Muscle layer of colon (tissue), 2 donors: ENCODE measurements around the gene ETHE1.
A peak's percentile ranks its signal among the peaks of the same experiment; 100 is the strongest.
"Not testable (repeated sequence)": the region's sequence is repeated elsewhere in the genome, so short reads cannot be mapped to it uniquely, and the experiment has no call there.

Experiments used
- H3K27ac ChIP-seq: one replicate; pipeline ENCODE4 v1.7.0; 2013; ENCODE audit warnings: low read depth, mild to moderate bottlenecking, low read length, moderate library complexity
- H3K27me3 ChIP-seq, 2 donors: one replicate each; pipeline ENCODE4 v1.7.0; 2013; ENCODE audit warnings: low read length in 2 of 2, mild to moderate bottlenecking in 2 of 2; ENCODE audit not compliant: insufficient read depth in 2 of 2, control insufficient read depth in 1 of 2
- H3K36me3 ChIP-seq: one replicate; pipeline ENCODE4 v1.7.0; 2013; ENCODE audit warnings: mild to moderate bottlenecking, low read length; ENCODE audit not compliant: insufficient read depth
- H3K4me1 ChIP-seq: one replicate; pipeline ENCODE4 v1.7.0; 2013; ENCODE audit warnings: mild to moderate bottlenecking, low read length; ENCODE audit not compliant: insufficient read depth
- H3K4me3 ChIP-seq, 2 donors: one replicate each; pipeline ENCODE4 v1.7.0; 2013; ENCODE audit warnings: low read length in 2 of 2, low read depth in 1 of 2, mild to moderate bottlenecking in 1 of 2, moderate library complexity in 1 of 2
- H3K9ac ChIP-seq: one replicate; pipeline ENCODE4 v1.7.0; 2013; ENCODE audit warnings: low read length
- H3K9me3 ChIP-seq: one replicate; pipeline ENCODE4 v1.7.0; 2013; ENCODE audit warnings: mild to moderate bottlenecking, low read length
- donor health status: abdominal sarcoma.
- donor health status: Adenocarcinoma of cecum.

Gene ETHE1

GRCh38 chr19:43532962-43533545 is 6.1 kb upstream of the ETHE1 start, which contains the start of gene ZNF575:
Gene ZNF575, plus strand, starts transcription at chr19:43533188. Its CDS starts 1,235 bp downstream, at chr19:43534423.
- Histone ChIP-seq H3K27me3 (no peaks in the 10 kb centered on the region), H3K4me1 (peaks cover 23% of the 10 kb centered on the region), H3K27ac (peak within 1 kb of the TSS; percentile 96), H3K9me3 (no peaks in the 10 kb centered on the region), H3K4me3 (peak within 1 kb of the TSS; percentile 59 to 96), H3K36me3 (no peaks in the 10 kb centered on the region), H3K9ac (peak within 1 kb of the TSS; percentile 23)

- Histone ChIP-seq H3K36me3 (no peaks in the 10 kb centered on the region), H3K27me3 (no peaks in the 10 kb centered on the region), H3K27ac (peak overlapping the region; percentile 96), H3K4me1 (peaks cover 25% of the 10 kb centered on the region), H3K9ac (peak overlapping the region; percentile 23), H3K9me3 (no peaks in the 10 kb centered on the region), H3K4me3 (peak overlapping the region; percentile 59 to 96)
These were observed 5.6 kb upstream of the ETHE1 start for GRCh38 chr19:43532571-43532961.

GRCh38 chr19:43527860-43528622 is 1.0 kb upstream of the ETHE1 start:
- Histone ChIP-seq H3K4me3 (peak overlapping the region in 1 of 2 donors; percentile 84), H3K4me1 (peaks cover 27% of the 10 kb centered on the region), H3K9ac (no peak overlapping the region), H3K9me3 (no peaks in the 10 kb centered on the region), H3K36me3 (no peaks in the 10 kb centered on the region), H3K27me3 (no peaks in the 10 kb centered on the region), H3K27ac (peak overlapping the region; percentile 10)

DNA sequence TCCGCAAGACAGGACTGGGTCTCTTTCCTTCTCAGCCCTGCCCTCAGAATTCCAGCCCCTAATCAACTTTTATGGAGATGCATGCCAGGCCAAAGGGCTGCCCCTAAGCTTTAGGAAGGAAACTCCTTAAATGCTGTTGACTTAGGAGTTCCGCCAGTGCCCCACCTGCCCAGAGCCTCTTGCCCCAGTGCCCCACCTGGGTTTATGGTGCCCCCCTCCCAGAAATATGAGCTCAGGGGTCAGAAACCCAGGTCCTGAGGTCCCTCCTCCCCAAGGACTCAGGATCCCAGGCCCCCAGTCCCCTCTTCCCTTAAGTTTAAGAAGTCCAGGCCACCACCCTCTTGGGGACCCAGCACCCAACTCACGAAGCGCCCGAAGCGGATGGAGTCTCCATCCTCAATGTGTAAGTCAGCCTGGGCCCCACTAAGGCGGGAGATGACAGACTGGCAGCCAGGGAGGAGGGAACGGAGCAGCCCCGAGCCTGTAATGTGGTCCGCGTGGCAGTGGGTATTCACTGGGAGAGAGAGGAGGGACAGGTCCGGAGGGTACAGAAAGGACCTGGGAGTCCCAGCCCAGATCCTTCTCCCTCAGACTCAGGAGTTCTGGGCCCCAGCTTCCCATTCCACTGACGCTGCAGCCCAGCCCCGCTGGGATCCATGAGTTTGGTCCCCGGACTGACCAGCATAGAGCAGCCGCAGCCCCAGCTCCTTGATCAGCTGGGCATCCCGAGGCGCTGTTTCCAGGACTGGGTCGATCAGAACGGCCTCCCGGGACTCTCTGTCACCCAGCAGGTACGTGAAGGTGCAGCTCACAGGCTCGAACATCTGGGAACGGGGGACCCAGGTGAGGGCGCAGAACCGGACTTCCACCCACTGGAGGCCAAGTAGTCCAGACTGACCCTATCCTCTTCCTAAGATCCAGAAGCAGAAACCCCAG is 897 bp downstream of the ETHE1 start:
- Histone ChIP-seq H3K9me3 (no peaks in the 10 kb centered on the region), H3K4me1 (peaks cover 19% of the 10 kb centered on the region), H3K27me3 (no peaks in the 10 kb centered on the region), H3K27ac (peak overlapping the region; percentile 91), H3K4me3 (peak overlapping the region; percentile 79 to 84), H3K9ac (peak overlapping the region; percentile 56), H3K36me3 (no peaks in the 10 kb centered on the region)

- Histone ChIP-seq H3K27ac (peak overlapping the region; percentile 91), H3K9ac (peak overlapping the region; percentile 56), H3K36me3 (no peaks in the 10 kb centered on the region), H3K4me1 (peaks cover 19% of the 10 kb centered on the region), H3K9me3 (no peaks in the 10 kb centered on the region), H3K27me3 (no peaks in the 10 kb centered on the region), H3K4me3 (peak overlapping the region; percentile 79 to 84)
These were observed 1.8 kb downstream of the ETHE1 start for GRCh38 chr19:43524922-43525835.

GRCh38 chr19:43523696-43524095 is 3.3 kb downstream of the ETHE1 start:
- H3K36me3 ChIP-seq, H3K27me3 ChIP-seq, H3K27ac ChIP-seq, H3K9me3 ChIP-seq, H3K9ac ChIP-seq, H3K4me3 ChIP-seq: not testable (repeated sequence)
- peaks cover 19% of the 10 kb centered on the region for H3K4me1 ChIP-seq

DNA sequence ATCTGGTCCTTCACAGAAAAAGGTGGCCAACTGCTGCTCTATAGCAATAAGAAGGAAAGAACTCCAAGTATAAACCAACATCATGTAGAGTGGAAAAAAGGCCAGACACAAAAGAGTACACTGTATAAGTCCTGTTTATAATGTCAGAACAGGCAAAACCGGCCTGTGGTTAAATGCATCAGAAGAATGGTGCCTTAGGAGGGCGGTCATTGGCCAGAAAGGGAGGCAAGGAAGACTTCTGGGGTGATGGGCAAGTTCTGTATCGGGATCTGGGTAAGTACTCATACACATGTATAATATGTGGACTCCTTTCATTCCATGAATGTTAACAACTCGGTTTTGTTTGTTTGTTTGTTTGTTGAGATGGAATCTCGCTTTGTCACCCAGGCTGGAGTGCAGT is 4.1 kb downstream of the ETHE1 start:
- Histone ChIP-seq H3K27ac (no peak overlapping the region), H3K4me3 (no peak overlapping the region), H3K27me3 (no peaks in the 10 kb centered on the region), H3K4me1 (peaks cover 16% of the 10 kb centered on the region), H3K36me3 (no peaks in the 10 kb centered on the region), H3K9ac (no peak overlapping the region), H3K9me3 (no peaks in the 10 kb centered on the region)

- no peaks in the 10 kb centered on the region for H3K9me3 ChIP-seq
- no peak overlapping the region for H3K4me3 ChIP-seq
- peaks cover 3% of the 10 kb centered on the region for H3K4me1 ChIP-seq
- H3K27me3 ChIP-seq = no peaks in the 10 kb centered on the region
- no peak overlapping the region for H3K9ac ChIP-seq
- no peak overlapping the region for H3K27ac ChIP-seq
- no peaks in the 10 kb centered on the region for H3K36me3 ChIP-seq
These were observed 7.4 kb downstream of the ETHE1 start for GRCh38 chr19:43519436-43520088.

DNA sequence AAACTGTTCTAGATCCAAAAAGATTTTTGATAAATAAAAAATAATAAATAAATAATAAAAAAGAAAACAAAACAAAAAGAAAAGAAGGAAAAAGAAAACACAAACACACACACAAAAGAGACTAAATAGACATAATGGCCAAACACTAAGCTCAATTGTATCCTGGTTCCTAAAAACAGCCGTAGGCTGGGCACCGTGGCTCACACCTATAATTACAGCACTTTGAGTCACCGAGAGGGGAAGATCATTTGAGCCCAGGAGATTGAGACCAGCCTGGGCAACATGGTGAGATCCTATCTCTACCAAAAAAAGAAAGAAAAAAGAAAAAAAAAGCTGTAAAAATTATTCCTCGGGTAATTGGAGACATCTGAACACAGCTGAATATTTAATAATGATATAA is 8.9 kb downstream of the ETHE1 start:
- Histone ChIP-seq H3K36me3 (no peaks in the 10 kb centered on the region), H3K4me3 (no peak overlapping the region), H3K27ac (no peak overlapping the region), H3K9me3 (no peaks in the 10 kb centered on the region), H3K9ac (no peak overlapping the region), H3K27me3 (no peaks in the 10 kb centered on the region), H3K4me1 (no peaks in the 10 kb centered on the region)

DNA sequence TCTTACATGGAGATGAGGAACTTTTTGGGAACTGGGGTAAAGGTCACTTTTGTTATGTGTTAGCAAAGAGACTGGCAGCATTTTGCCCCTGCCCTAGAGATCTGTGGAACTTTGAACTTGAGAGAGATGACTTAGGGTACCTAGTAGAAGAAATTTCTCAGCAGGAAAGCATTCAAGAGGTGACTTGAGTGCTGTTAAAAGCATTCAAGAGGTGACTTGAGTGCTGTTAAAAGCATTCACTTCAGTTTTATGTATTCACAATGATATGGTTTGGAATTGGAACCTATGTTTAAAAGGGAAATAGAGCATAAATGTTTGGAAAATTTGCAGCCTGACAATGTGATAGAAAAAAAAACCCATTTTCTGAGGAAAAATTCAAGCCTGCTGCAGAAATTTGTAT is 14.6 kb downstream of the ETHE1 start:
- H3K27me3 ChIP-seq, H3K9me3 ChIP-seq, H3K4me3 ChIP-seq, H3K9ac ChIP-seq, H3K4me1 ChIP-seq, H3K27ac ChIP-seq: not testable (repeated sequence)
- H3K36me3 ChIP-seq = peaks cover 24% of the 10 kb centered on the region
